Endodermal cell (in vitro differentiated cells): Measurements from ENCODE around the gene FOXP3. TPM values are rescaled to one million over a fixed set of nuclear protein-coding genes. Genes with fewer than 3 reads are reported as not detected.

Experiments
- DNase-seq: peaks from one replicate; pipeline ENCODE4 v3.0.0-alpha.2; 2017
- H3K27ac ChIP-seq: 2 replicates; pipeline ENCODE4 v1.5.1; 2013; ENCODE audit warnings: mild to moderate bottlenecking, low read depth, low read length, moderate library complexity
- H3K27me3 ChIP-seq: 2 replicates; pipeline ENCODE4 v1.6.1; 2013; ENCODE audit warnings: mild to moderate bottlenecking, low read length, moderate library complexity; ENCODE audit not compliant: insufficient read depth, control insufficient read depth, poor library complexity, severe bottlenecking
- H3K36me3 ChIP-seq: 2 replicates; pipeline ENCODE4 v1.7.0; 2013; ENCODE audit warnings: mild to moderate bottlenecking, low read length, moderate library complexity; ENCODE audit not compliant: control insufficient read depth, insufficient read depth
- H3K4me1 ChIP-seq: one replicate; pipeline ENCODE4 v1.7.0; 2013; ENCODE audit warnings: low read length; ENCODE audit not compliant: control insufficient read depth, insufficient read depth
- H3K4me3 ChIP-seq: 2 replicates; pipeline ENCODE4 v1.5.1; 2013; ENCODE audit warnings: mild to moderate bottlenecking, low read length, moderate library complexity
- H3K9ac ChIP-seq: 2 replicates; pipeline ENCODE4 v1.6.1; 2013; ENCODE audit warnings: mild to moderate bottlenecking, low read length, moderate library complexity; ENCODE audit not compliant: poor library complexity, severe bottlenecking; ENCODE audit errors: extremely low read depth
- H3K9me3 ChIP-seq: 2 replicates; pipeline ENCODE4 v1.6.1; 2013; ENCODE audit warnings: mild to moderate bottlenecking, low read length, moderate library complexity; ENCODE audit not compliant: control insufficient read depth
- H3K27ac Mint-ChIP-seq: 2 replicates; pipeline ENCODE4 v1.8.0; 2020; ENCODE audit warnings: mixed read lengths
- H3K27me3 Mint-ChIP-seq: 2 replicates; pipeline ENCODE4 v1.8.0; 2021; ENCODE audit warnings: mild to moderate bottlenecking, mixed read lengths; ENCODE audit not compliant: insufficient read depth
- H3K36me3 Mint-ChIP-seq: 2 replicates; pipeline ENCODE4 v1.8.0; 2020; ENCODE audit warnings: low read depth, mixed read lengths
- H3K4me1 Mint-ChIP-seq: 2 replicates; pipeline ENCODE4 v1.8.0; 2020; ENCODE audit warnings: mixed read lengths
- H3K4me3 Mint-ChIP-seq: 2 replicates; pipeline ENCODE4 v1.8.0; 2020; ENCODE audit warnings: mild to moderate bottlenecking, moderate library complexity, mixed read lengths
- H3K9me3 Mint-ChIP-seq: 2 replicates; pipeline ENCODE4 v1.8.0; 2020; ENCODE audit warnings: mild to moderate bottlenecking, mixed read lengths
- CTCF ChIP-seq: fragments of 200-600 bp; sonication (generic); conservative IDR thresholded peaks from 2 replicates; pipeline ENCODE4 v1.5.0; 2021; ENCODE audit warnings: antibody characterized with exemption, mild to moderate bottlenecking
- WGBS, 2 experiments: methylation state at CpG; one replicate each; pipeline versions ENCODE4 v1.1.5 to v1.1.7; 2013; ENCODE audit warnings: missing lambda C conversion rate in 2 of 2, mixed read lengths in 1 of 2; ENCODE audit not compliant: insufficient coverage in 1 of 2, insufficient read length in 1 of 2; 5-methylcytosine and 5-hydroxymethylcytosine counted together
- total RNA-seq, 2 donors: library from RNA; stranded (reverse); fragmentation: NEBNext Ultra II Directional in 1 of 2; extraction: Animal tissue kit (Norgen Biotek cat#: 25700) in 1 of 2; gene quantifications; 2 replicates in 1 of 2; 3 replicates in 1 of 2; pipeline ENCODE4 v1.2.1, GENCODE V29; 2021

Gene FOXP3
- total RNA-seq, 2 donors from 2014 or later, result 0.53 to 0.77 TPM

GRCh38 chrX:49254639-49255038 is 9.9 kb downstream of the FOXP3 start:
- no peaks in the 10 kb centered on the region for H3K27me3 ChIP-seq
- no peak overlapping the region for H3K4me3 Mint-ChIP-seq

GRCh38 chrX:49251325-49251724 is 13.2 kb downstream of the FOXP3 start:
- peaks cover 70% of the 10 kb centered on the region for H3K9me3 Mint-ChIP-seq
- H3K4me3 Mint-ChIP-seq, result no peak overlapping the region
- DNase-seq, result no peak
- Histone ChIP-seq H3K36me3 (no peaks in the 10 kb centered on the region), H3K9ac (no peak overlapping the region), H3K27ac (no peak overlapping the region), H3K4me1 (no peaks in the 10 kb centered on the region), H3K27me3 (no peaks in the 10 kb centered on the region), H3K4me3 (no peak overlapping the region), H3K9me3 (no peaks in the 10 kb centered on the region)
- H3K36me3 Mint-ChIP-seq, result peaks cover 7% of the 10 kb centered on the region
- no peaks in the 10 kb centered on the region for H3K4me1 Mint-ChIP-seq
- WGBS, 2 experiments, result 94 to 95% methylated on average over 2 to 13 of the region's 13 CpGs
- no peaks in the 10 kb centered on the region for H3K27me3 Mint-ChIP-seq
- no peak for TF ChIP-seq CTCF
- H3K27ac Mint-ChIP-seq, result no peak overlapping the region

More at GRCh38 chrX:49254639-49255038, 9.9 kb downstream of the FOXP3 start:
- no peak for DNase-seq
- H3K36me3 Mint-ChIP-seq, result peaks cover 7% of the 10 kb centered on the region
- Histone ChIP-seq H3K27ac (no peak overlapping the region), H3K4me3 (no peak overlapping the region), H3K4me1 (no peaks in the 10 kb centered on the region), H3K36me3 (no peaks in the 10 kb centered on the region), H3K9ac (no peak overlapping the region), H3K9me3 (no peaks in the 10 kb centered on the region)
- no peak for TF ChIP-seq CTCF
- H3K9me3 Mint-ChIP-seq, result peaks cover 72% of the 10 kb centered on the region
- H3K27ac Mint-ChIP-seq, result no peak overlapping the region
- 92 to 100% methylated on average over 1 to 7 of the region's 7 CpGs for WGBS, 2 experiments
- peaks cover 3% of the 10 kb centered on the region for H3K4me1 Mint-ChIP-seq
- no peaks in the 10 kb centered on the region for H3K27me3 Mint-ChIP-seq

- no peaks in the 10 kb centered on the region for H3K27me3 ChIP-seq
- H3K4me3 ChIP-seq, result no peak overlapping the region
- no peak overlapping the region for H3K4me3 Mint-ChIP-seq
- TF ChIP-seq CTCF, result no peak
- peaks cover 2% of the 10 kb centered on the region for H3K36me3 ChIP-seq
- 90% methylated on average over 9 of the region's 9 CpGs; no CpG with 5 or more reads in 1 of the 2 experiments for WGBS, 2 experiments
- no peak overlapping the region for H3K27ac Mint-ChIP-seq
- no peaks in the 10 kb centered on the region for H3K4me1 Mint-ChIP-seq
- H3K9me3 ChIP-seq, result no peaks in the 10 kb centered on the region
- no peaks in the 10 kb centered on the region for H3K27me3 Mint-ChIP-seq
- peaks cover 7% of the 10 kb centered on the region for H3K36me3 Mint-ChIP-seq
- H3K27ac ChIP-seq, result no peak overlapping the region
- H3K9ac ChIP-seq, result no peak overlapping the region
- no peak for DNase-seq
- H3K4me1 ChIP-seq, result no peaks in the 10 kb centered on the region
- H3K9me3 Mint-ChIP-seq, result peaks cover 70% of the 10 kb centered on the region
Observed at GRCh38 chrX:49250578-49250977, 13.9 kb downstream of the FOXP3 start.
